Activated CD8-positive, alpha-beta memory T cell treated with anti-CD3 and anti-CD28 coated beads, Interleukin-2, amount 10 ng/mL, durations not matched to agents 7 days and 5 days (primary cell): Measurements from ENCODE around the gene TCF4. TPM values are rescaled to one million over a fixed set of nuclear protein-coding genes. Genes with fewer than 3 reads are reported as not detected.

Source experiments
- ATAC-seq: fragments of 150-1000 bp; cut with Tn5 transposase; one replicate; pipeline ENCODE4 v1.10.0; 2021; ENCODE audit warnings: moderate library complexity
- CTCF ChIA-PET: fragments of 350-600 bp; sonication (Branson Sonifier 250); formaldehyde crosslinking; loops from one replicate; lab custom pipeline; 2021; ENCODE audit warnings: antibody characterized with exemption; lab: Charles Lee
- DNase-seq: peaks from one replicate; pipeline ENCODE4 v3.0.0-alpha.2; 2020
- H3K27ac Mint-ChIP-seq: one replicate; pipeline ENCODE4 v1.8.0; 2021; ENCODE audit warnings: mild to moderate bottlenecking, mixed read lengths
- H3K27me3 Mint-ChIP-seq: one replicate; pipeline ENCODE4 v1.8.0; 2021; ENCODE audit warnings: mixed read lengths
- H3K36me3 Mint-ChIP-seq: one replicate; pipeline ENCODE4 v1.8.0; 2021; ENCODE audit warnings: mild to moderate bottlenecking, mixed read lengths
- H3K4me1 Mint-ChIP-seq: one replicate; pipeline ENCODE4 v1.8.0; 2021; ENCODE audit warnings: mixed read lengths
- H3K4me3 Mint-ChIP-seq: one replicate; pipeline ENCODE4 v1.8.0; 2021; ENCODE audit warnings: mild to moderate bottlenecking, moderate library complexity, mixed read lengths
- H3K9me3 Mint-ChIP-seq: one replicate; pipeline ENCODE4 v1.8.0; 2022; ENCODE audit warnings: low read depth, mixed read lengths
- total RNA-seq, 2 experiments: library from RNA; stranded (reverse); gene quantifications; one replicate each; pipeline ENCODE4 v1.2.3, GENCODE V29; 2021

TCF4 gene
- total RNA-seq, 2 experiments from 2014 or later: 1.2 to 2.0 TPM

DNA sequence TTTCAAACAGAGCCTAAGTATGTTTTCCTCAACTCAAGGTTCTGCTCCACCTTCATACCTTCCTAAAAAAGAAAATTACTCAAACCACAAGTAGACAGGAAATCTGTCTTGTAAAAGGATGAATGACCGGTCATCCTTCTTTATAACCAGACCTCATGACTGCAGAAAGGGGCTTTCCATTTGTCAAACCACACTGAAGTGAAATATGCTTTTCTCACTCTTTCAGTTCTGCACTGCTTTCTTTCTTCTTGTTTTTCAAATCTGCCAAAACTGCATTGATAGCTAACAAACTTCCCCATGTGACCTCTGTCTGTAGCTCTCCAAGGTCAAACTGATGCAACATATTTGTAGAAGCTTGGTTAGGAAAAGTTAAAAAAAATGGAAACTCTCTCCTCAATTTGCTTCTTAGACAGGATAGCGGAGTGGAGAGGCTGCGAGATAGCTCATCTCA, 319.8 kb downstream of the TCF4 start:
- ATAC-seq (no peak), DNase-seq (no peak)
- H3K4me1 Mint-ChIP-seq: peaks cover 6% of the 10 kb centered on the region
- no peak overlapping the region for H3K4me3 Mint-ChIP-seq
- H3K36me3 Mint-ChIP-seq: no peaks in the 10 kb centered on the region
- no peak overlapping the region for H3K27ac Mint-ChIP-seq
- H3K9me3 Mint-ChIP-seq: no peaks in the 10 kb centered on the region
- no peaks in the 10 kb centered on the region for H3K27me3 Mint-ChIP-seq
- CTCF ChIA-PET: interaction anchor here (1.2 kb wide), 2 partner anchors 11 to 30 kb away, joined by 3 read pairs; no protein-coding TSS in a partner anchor

DNA sequence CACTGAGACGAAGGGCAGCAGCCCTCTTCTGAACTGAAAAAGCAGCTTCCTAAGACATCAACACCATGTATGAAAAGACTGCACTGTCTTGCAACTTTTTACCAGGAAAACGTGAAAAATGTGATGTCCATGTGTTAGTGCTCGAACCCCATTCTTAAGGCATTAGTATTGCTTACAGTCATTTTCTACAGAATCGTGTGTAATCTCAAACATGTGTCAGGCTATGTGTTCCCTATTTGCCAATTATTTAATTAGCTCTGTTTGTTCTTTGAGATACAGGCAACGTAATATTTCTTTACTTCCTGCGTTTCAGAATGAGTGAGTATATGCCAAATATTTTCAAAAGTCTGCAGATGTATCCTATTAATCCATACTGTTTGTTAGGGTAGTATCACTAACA, 321.0 kb downstream of the TCF4 start:
- no peak overlapping the region for H3K27ac Mint-ChIP-seq
- CTCF ChIA-PET: interaction anchor here (1.0 to 1.2 kb wide), 3 partner anchors 10 to 32 kb away, joined by 3 to 8 read pairs (median 3); no protein-coding TSS in a partner anchor
- H3K4me3 Mint-ChIP-seq: no peak overlapping the region
- H3K36me3 Mint-ChIP-seq: no peaks in the 10 kb centered on the region
- ATAC-seq: no peak
- DNase-seq: no peak
- no peaks in the 10 kb centered on the region for H3K9me3 Mint-ChIP-seq
- H3K27me3 Mint-ChIP-seq: no peaks in the 10 kb centered on the region
- H3K4me1 Mint-ChIP-seq: peaks cover 6% of the 10 kb centered on the region

DNA sequence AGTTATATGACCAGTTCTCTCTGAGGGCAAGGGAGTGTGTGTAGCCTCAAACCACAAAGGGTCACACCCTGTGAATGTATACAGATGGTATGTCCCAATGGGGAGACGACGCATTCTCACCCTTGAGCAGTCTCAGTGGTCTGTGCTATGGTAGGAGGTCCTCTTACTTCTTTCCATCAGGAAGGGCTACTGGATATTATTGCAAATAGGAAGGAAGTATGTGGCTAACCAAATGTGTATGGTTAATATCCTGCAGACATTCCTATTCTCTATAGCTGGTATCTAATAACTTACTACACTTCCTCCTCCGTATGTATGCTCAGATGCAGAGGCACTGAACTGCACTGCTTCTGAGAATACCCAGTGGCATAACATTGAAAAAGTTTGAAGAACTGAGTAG, 322.0 kb downstream of the TCF4 start:
- Mint-ChIP-seq H3K36me3 (no peaks in the 10 kb centered on the region), H3K27ac (no peak overlapping the region), H3K4me1 (peaks cover 6% of the 10 kb centered on the region), H3K9me3 (no peaks in the 10 kb centered on the region), H3K4me3 (no peak overlapping the region), H3K27me3 (no peaks in the 10 kb centered on the region)
- CTCF ChIA-PET: no interaction called here
- ATAC-seq (no peak), DNase-seq (no peak)

DNA sequence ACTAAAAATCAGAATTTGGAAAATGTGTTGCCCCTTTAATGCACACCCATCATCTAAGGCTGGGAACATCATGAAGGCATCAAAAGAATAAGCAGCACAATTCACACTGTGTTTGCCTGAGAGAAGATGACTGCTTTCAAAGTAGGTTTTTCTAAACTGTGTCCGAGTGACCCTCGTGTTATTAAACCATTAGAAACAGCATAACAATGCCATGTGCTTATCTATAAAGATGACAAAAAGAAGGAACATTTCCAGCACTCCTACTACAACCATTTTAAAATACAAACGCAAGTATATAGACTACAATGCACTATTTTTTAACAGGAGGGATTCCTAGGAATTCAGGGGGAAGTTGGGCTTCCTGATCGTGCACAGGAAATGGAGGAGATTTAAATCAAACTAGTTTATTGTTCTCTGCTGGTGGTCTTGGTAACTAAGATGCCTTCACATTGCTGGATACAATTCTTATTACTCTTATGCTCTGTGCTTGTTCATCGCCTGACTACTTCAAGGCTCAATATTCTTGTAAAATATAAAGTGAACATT, 322.8 kb downstream of the TCF4 start:
- ATAC-seq (no peak), DNase-seq (no peak)
- no peak overlapping the region for H3K4me3 Mint-ChIP-seq
- no peaks in the 10 kb centered on the region for H3K36me3 Mint-ChIP-seq
- peaks cover 6% of the 10 kb centered on the region for H3K4me1 Mint-ChIP-seq
- CTCF ChIA-PET: no interaction called here
- no peaks in the 10 kb centered on the region for H3K27me3 Mint-ChIP-seq
- no peaks in the 10 kb centered on the region for H3K9me3 Mint-ChIP-seq
- H3K27ac Mint-ChIP-seq: no peak overlapping the region

DNA sequence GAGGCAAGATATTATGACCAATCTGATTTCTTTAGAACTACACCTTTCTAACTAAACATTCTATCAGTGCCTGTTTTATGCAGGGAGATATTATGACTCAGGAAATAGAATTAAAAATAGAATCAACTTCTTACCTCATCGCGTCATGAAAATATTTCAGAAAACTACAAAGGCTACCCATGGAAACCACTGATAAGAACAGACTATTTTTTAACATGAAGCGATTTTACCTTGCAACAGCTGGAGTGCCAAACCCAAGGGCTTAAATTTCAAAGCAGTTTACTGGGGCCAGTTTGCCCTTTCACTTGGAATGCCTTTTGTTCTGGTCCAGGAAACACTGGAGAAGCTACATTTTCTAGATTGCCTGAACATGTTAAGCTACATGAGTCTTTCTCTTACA, 323.9 kb downstream of the TCF4 start:
- CTCF ChIA-PET: no interaction called here
- Mint-ChIP-seq H3K27ac (no peak overlapping the region), H3K4me1 (peaks cover 6% of the 10 kb centered on the region), H3K27me3 (peaks cover 2% of the 10 kb centered on the region), H3K9me3 (no peaks in the 10 kb centered on the region), H3K4me3 (no peak overlapping the region), H3K36me3 (no peaks in the 10 kb centered on the region)
- DNase-seq (no peak), ATAC-seq (no peak)

DNA sequence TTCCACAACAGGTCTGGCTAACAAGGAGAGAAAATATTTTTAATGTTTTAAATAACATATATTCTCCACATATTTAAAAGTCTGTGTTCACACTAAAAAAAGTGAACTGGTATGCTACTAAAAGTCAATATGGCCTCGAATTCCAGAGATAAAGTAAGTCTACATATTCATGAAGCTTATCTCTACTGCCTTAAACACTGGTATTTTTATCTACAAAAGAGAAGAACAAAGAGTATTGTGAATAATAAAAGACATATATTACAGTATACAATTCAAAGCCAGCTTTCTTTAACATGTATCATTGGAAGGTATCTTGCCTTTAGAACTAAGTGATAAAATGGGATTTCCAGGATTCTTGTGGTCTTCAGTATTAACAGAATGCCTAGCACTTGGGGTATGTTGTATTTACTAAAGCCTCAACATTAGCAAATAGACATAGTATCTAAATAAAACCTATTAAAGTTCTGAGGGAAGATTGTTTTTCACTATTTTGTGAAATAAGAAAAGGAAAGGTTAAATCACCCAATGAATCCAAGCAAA, 325.9 kb downstream of the TCF4 start:
- ATAC-seq: no peak
- Mint-ChIP-seq H3K27me3 (peaks cover 8% of the 10 kb centered on the region), H3K4me1 (no peaks in the 10 kb centered on the region), H3K4me3 (no peak overlapping the region), H3K36me3 (no peaks in the 10 kb centered on the region), H3K27ac (no peak overlapping the region), H3K9me3 (no peaks in the 10 kb centered on the region)
- no peak for DNase-seq
- CTCF ChIA-PET: no interaction called here

DNA sequence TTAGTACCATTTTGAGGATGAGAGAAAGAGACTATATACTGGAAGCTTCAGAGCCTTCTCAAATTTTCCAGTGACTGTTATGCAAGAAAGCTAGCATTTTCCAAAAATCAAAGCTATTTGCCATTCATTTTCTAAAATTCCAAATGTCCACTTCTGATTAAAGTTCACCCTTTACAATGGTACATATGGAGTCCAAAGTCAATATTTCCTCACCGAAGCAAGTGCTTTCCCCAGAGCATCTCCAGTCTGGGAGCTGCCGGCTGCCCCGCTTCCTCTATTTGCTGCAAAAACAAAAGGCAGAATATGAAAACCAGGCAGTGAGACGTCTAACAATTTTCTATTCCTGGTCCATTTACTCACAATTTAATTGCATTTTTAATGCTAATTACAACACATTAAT, 326.7 kb downstream of the TCF4 start:
- CTCF ChIA-PET: no interaction called here
- Mint-ChIP-seq H3K36me3 (no peaks in the 10 kb centered on the region), H3K27ac (no peak overlapping the region), H3K27me3 (peaks cover 10% of the 10 kb centered on the region), H3K4me3 (no peak overlapping the region), H3K9me3 (no peaks in the 10 kb centered on the region), H3K4me1 (no peaks in the 10 kb centered on the region)
- no peak for DNase-seq
- ATAC-seq: no peak

DNA sequence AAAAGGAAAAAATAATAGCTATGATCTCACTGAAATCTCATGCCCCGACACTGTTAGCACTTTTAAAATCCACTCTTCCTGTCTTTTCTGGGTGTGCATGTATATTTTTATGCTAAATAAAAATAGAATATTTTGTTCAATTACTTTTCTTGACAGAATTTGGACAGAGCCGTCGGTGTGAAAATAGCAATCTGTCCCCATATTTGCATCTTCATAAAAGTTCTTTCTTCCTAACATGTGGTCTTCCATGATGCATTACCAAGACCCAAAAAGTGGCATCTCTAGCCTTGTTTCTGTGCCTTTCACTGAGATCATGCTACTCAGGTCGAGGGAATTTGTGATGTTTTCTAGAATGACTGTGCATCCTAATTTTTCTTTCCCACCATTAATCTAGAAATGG, 329.9 kb downstream of the TCF4 start:
- no peaks in the 10 kb centered on the region for H3K9me3 Mint-ChIP-seq
- no peak overlapping the region for H3K4me3 Mint-ChIP-seq
- no peaks in the 10 kb centered on the region for H3K36me3 Mint-ChIP-seq
- H3K4me1 Mint-ChIP-seq: no peaks in the 10 kb centered on the region
- no peak overlapping the region for H3K27ac Mint-ChIP-seq
- DNase-seq (no peak), ATAC-seq (no peak)
- CTCF ChIA-PET: no interaction called here
- peaks cover 10% of the 10 kb centered on the region for H3K27me3 Mint-ChIP-seq

DNA sequence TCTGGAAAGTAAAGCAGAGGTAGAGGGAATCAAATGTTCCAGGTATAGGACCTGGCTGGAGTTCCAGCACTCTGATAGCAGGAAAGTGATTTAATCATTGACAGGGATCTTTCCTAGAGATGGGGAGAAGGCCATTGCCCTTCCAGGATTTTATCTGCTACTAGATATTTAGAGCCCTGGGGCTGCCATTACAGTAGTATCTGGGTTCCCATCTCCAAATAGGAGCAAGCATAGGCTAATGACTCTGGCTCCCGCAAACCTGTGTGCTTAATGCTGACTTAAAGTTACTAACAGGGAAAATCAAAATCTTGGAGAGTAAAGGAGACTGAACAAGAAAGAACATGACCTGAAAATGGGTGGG, 331.1 kb downstream of the TCF4 start:
- H3K27me3 Mint-ChIP-seq: peaks cover 10% of the 10 kb centered on the region
- H3K4me1 Mint-ChIP-seq: peaks cover 5% of the 10 kb centered on the region
- H3K4me3 Mint-ChIP-seq: no peak overlapping the region
- CTCF ChIA-PET: interaction anchor here (1.5 to 1.6 kb wide), 2 partner anchors 10 to 22 kb away, joined by 3 to 4 read pairs; no protein-coding TSS in a partner anchor
- no peak for ATAC-seq
- no peaks in the 10 kb centered on the region for H3K36me3 Mint-ChIP-seq
- no peak for DNase-seq
- no peaks in the 10 kb centered on the region for H3K9me3 Mint-ChIP-seq
- no peak overlapping the region for H3K27ac Mint-ChIP-seq

DNA sequence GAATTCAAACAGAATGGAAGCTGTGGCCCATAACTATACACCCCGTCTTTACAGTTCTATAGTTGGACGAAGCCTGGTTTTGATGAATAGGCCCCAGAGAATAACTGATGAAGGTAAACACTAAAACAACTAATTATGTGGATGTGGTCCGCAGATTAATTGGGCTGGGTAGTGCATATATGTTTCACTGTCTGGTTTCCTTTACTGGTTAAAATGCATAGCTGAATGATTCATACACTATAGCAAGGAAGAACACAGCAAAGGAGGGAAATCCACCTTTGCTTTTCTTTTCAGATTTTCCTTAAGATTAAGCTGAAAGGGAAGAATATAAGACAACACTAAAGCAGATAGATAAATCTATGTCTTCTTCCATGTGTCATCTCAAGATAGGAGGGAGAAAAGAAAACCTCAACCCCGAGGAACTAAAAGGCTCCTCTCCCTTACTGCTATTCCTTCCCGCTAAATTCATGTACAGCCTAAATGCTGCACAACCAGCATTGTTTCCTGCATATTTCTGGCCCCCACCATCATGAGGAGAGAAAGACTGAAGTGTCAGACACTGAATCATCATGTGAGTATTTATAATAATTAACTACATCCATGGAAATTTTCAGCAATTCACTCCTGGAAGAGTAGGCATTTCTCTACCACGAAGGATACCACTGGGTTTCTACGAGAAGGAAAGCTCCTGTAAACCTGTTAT, 331.6 kb downstream of the TCF4 start:
- Mint-ChIP-seq H3K27ac (no peak overlapping the region), H3K36me3 (no peaks in the 10 kb centered on the region), H3K4me3 (no peak overlapping the region), H3K27me3 (peaks cover 10% of the 10 kb centered on the region), H3K9me3 (no peaks in the 10 kb centered on the region), H3K4me1 (peaks cover 6% of the 10 kb centered on the region)
- DNase-seq: no peak
- no peak for ATAC-seq
- CTCF ChIA-PET: interaction anchor here (1.5 to 1.6 kb wide), 2 partner anchors 11 to 22 kb away, joined by 3 to 4 read pairs; no protein-coding TSS in a partner anchor

DNA sequence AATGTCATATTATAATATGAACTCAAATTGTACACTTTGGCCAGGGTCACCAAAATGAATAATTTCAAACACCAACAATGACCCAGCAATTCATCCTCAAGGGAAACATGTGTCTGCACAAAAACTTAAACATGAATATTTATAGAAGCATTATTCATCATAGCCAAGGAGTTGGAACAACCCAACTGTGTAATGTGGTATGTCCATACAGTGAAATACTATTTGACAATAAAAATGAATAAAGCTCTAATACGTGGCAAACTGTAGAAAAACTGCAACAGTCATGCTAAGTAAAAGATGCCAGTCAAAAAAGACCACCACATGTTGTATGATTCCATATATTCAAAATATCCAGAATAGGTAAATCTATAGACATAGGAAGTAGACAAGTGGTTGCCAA, 334.2 kb downstream of the TCF4 start:
- ATAC-seq (no peak), DNase-seq (no peak)
- CTCF ChIA-PET: interaction anchor here (1.5 kb wide), 1 partner anchor 16 kb away, joined by 3 read pairs; no protein-coding TSS in a partner anchor
- Mint-ChIP-seq H3K4me3 (no peak overlapping the region), H3K27ac (no peak overlapping the region), H3K27me3 (peaks cover 5% of the 10 kb centered on the region), H3K9me3 (no peaks in the 10 kb centered on the region), H3K36me3 (no peaks in the 10 kb centered on the region), H3K4me1 (peaks cover 27% of the 10 kb centered on the region)

DNA sequence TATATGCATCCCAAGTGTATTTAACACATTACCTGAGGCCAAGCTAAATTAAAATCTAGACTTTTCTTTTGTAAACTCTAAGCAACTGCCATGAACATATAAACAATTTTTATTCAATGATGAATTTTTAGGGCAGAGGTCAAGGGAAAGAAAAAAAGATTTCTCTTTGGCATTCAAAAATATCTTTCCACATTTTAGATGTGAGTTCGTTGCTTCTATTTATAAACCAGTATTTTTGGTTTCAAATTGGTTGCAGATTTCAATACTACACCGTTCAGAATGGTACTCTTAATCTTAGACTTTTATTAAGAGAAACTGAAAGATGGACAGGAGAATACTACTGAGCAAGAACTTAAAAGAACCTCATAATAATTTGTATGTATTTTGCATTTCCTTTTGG, 335.1 kb downstream of the TCF4 start:
- Mint-ChIP-seq H3K27me3 (peaks cover 2% of the 10 kb centered on the region), H3K9me3 (no peaks in the 10 kb centered on the region), H3K36me3 (peaks cover 2% of the 10 kb centered on the region), H3K4me3 (no peak overlapping the region), H3K4me1 (peaks cover 31% of the 10 kb centered on the region), H3K27ac (no peak overlapping the region)
- no peak for DNase-seq
- no peak for ATAC-seq
- CTCF ChIA-PET: interaction anchor here (1.5 kb wide), 1 partner anchor 15 kb away, joined by 3 read pairs; no protein-coding TSS in a partner anchor

DNA sequence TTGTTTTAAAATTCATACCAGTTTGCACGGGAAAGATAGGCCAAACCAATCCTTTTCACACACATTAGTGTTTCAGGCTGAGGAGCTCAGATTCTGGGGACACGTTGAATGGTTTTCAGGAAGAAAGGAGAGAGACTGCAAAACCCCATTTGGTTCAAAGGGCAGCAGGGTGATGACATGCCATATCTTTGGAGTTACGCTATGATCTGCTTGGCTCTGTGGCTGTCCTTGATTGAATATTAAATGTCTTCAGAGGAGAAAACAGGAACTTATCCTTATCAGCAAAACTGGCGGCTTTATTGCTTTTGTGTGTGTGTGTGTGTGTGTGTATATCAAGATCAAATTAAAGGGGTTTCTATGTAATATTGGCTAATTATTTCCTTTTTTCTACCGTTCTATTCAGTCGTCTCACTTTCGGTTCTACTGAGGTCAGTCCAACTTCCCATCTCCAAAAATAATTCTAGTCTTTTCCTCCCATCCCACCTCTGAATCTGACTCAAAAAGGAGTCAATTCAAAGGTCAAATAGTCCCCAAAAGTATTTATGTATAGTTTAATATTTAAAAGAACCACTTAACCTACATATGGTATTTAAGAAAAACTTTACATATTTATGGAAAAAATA, 335.8 kb downstream of the TCF4 start:
- CTCF ChIA-PET: interaction anchor here (0.8 to 1.5 kb wide), 2 partner anchors 14 to 15 kb away, joined by 3 to 8 read pairs; no protein-coding TSS in a partner anchor
- peaks cover 37% of the 10 kb centered on the region for H3K4me1 Mint-ChIP-seq

More for the DNA sequence above, 335.8 kb downstream of the TCF4 start:
- H3K36me3 Mint-ChIP-seq: peaks cover 2% of the 10 kb centered on the region
- H3K4me3 Mint-ChIP-seq: no peak overlapping the region
- ATAC-seq (no peak), DNase-seq (no peak)
- no peak overlapping the region for H3K27ac Mint-ChIP-seq
- H3K9me3 Mint-ChIP-seq: peaks cover 2% of the 10 kb centered on the region
- H3K27me3 Mint-ChIP-seq: peaks cover 2% of the 10 kb centered on the region
